Measurements from ENCODE around the gene KDM2B.
A peak's percentile ranks its signal among the peaks of the same experiment; 100 is the strongest.

KDM2B gene

DNA sequence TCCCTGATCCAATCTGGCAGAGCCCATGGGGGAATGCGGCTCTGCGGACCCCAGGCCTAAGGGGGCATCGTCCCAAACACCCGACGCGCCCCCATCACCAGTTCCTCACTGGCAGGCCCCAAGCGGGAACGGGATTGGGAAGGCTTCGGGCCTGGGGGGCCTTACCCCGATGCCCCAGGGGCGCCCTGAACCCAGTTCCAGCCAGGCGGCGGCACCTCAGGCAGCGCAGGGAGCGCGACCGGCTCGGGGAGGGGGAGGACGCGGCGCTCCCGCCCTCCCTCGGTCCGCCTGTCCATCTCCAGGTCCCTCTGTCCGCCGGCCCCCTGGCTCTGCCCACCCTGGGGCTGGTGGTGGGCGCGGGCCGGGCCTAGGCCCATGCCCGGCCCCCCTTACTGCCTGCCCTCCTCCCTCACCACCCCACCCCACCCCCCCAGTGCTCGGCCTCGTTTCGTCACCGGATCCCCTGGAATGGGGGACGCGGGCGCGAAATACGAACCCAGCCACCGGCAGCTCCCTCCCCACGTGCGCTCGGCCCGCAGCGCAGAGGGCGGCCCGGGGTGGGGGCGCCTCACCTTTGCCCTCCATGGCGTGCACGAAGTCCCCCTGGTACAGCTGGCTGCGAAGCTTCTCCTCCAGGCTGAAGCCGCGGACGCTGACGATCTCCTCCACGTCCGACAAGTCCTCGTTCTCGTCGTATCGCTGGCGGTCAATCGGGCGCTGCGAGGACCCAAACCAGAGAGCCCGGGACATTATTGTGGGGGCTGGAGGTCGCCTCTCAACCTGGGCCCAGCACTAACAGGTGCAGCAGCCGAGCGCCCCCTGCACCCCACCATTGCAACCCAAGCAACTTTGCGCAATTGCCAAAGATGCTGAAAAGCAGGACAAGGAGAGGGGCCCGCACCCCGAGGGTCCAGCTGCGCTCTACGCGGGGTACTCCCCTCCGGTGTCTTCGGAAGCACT is 2.3 kb downstream of the KDM2B start:
- peak overlapping the region; percentile 63 to 65 for H3K4me3 ChIP-seq (replicated peaks in 1 of 2; ENCODE audit: low read depth in 2 of 2, low read length in 2 of 2)
- DNase-seq (ENCODE audit: low read depth in 2 of 2) = peak; percentile 22 to 30
- TF ChIP-seq, protein P1, sequence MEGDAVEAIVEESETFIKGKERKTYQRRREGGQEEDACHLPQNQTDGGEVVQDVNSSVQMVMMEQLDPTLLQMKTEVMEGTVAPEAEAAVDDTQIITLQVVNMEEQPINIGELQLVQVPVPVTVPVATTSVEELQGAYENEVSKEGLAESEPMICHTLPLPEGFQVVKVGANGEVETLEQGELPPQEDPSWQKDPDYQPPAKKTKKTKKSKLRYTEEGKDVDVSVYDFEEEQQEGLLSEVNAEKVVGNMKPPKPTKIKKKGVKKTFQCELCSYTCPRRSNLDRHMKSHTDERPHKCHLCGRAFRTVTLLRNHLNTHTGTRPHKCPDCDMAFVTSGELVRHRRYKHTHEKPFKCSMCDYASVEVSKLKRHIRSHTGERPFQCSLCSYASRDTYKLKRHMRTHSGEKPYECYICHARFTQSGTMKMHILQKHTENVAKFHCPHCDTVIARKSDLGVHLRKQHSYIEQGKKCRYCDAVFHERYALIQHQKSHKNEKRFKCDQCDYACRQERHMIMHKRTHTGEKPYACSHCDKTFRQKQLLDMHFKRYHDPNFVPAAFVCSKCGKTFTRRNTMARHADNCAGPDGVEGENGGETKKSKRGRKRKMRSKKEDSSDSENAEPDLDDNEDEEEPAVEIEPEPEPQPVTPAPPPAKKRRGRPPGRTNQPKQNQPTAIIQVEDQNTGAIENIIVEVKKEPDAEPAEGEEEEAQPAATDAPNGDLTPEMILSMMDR (IDR thresholded peaks at IDR 0.05; ENCODE audit: low read depth, low read length) = no peak

DNA sequence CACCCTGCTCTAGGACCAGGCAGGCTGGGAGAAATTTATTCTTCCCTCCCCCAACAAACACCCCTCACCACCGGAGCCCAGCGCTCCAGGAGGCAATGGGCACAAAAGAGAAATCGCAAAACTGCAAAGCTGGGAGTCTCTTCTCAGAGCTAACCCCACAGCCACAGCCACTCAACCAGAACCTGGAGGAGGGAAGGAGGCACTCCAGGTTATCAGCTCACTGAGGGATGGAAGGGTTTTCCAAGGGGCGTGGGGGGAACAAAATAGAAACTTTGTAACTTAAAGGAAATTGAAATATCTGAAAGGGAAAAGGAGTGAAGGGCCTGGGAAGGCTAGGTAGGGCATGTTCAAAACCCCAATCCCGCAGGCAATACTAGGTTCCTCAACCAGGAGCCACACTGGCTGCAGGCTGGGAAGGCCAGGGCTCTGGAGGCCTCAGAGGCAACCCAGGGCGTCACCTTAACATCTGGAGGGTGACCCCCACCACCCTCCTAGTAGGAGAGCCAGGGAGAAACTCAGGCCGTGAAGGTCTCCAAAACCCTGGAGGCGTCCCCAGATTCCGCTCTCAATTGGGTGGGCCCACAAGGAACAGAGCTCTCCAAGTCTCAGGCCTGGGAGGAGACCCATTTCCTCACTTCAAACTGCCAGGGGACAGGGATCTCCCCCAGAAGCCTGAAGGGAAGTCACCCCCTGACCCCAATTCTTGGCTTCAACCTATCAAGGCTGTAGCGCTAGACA is 3.2 kb downstream of the KDM2B start:
- no peak for DNase-seq (ENCODE audit: low read depth in 2 of 2)

DNA sequence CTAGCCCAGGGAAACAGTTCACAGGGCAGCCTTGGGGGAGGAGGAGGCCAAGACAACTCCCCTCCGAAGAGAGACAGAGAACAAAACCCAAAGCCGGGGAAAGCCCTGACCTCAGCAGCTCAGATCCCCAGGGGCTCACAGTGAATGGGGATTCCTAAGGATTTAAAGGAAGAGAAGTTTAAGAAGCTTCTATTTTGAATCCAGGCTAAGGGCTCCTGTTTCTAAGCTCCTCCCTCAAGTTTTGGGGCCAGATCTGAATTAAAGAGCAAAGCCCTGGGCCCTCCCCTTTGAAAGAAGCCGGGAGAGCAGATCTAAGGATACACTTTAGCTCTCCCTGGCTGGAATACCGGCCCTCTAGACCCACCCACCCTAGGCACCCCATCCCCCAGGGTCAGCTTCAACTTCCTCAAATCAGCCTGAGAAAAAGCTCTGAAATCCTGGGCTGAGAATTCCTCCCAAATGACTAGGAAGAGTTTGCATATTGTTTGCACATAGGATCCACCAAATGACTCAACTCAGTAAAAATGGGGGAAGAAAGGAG is 3.9 kb downstream of the KDM2B start:
- no peak overlapping the region for H3K4me3 ChIP-seq (replicated peaks in 1 of 2; ENCODE audit: low read depth in 2 of 2, low read length in 2 of 2)
- TF ChIP-seq, protein P1 (IDR thresholded peaks at IDR 0.05; ENCODE audit: low read depth, low read length) = no peak
- peak; percentile 70 to 89 for DNase-seq (ENCODE audit: low read depth in 2 of 2)

More for the DNA sequence above, 3.2 kb downstream of the KDM2B start:
- H3K4me3 ChIP-seq (replicated peaks in 1 of 2; ENCODE audit: low read depth in 2 of 2, low read length in 2 of 2) = peak overlapping the region; percentile 7 to 28
- TF ChIP-seq, protein P1 (IDR thresholded peaks at IDR 0.05; ENCODE audit: low read depth, low read length) = no peak

DNA sequence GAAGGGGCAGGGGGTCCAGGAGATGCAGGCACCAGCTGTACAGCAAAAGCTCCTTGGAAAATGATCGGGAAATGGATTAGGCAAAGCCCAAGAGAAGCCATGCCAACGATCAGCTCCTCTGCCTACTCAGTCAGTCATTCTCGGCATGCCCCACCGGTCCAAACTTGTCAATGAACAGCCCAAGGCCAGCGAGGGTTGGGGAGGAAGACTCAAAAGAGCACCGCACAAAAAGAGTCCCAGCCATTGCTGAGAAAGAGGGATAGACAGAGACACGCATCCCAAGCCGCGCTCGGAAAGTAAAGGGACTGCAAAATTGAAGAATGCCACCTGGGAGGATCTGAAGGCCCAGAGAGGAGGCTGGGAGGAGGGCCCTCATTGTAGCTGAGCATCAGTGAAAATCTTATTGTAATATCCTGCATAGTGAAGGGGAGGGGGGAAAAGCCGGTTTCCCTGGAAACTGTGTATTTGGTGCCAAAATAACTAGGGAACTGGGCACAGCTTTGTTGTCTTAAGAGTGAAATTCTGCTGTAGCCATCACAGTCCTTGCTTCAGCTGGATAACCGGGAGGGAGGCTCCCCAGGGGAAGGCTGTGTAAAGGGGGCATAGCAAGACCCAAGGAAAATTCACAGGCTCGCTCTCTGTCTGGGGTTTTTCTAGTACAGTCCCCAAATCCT is 4.7 kb downstream of the KDM2B start:
- peak; percentile 18 to 56 for DNase-seq (ENCODE audit: low read depth in 2 of 2)
- TF ChIP-seq, protein P1 (IDR thresholded peaks at IDR 0.05; ENCODE audit: low read depth, low read length) = no peak
- H3K4me3 ChIP-seq (replicated peaks in 1 of 2; ENCODE audit: low read depth in 2 of 2, low read length in 2 of 2) = no peak overlapping the region

DNA sequence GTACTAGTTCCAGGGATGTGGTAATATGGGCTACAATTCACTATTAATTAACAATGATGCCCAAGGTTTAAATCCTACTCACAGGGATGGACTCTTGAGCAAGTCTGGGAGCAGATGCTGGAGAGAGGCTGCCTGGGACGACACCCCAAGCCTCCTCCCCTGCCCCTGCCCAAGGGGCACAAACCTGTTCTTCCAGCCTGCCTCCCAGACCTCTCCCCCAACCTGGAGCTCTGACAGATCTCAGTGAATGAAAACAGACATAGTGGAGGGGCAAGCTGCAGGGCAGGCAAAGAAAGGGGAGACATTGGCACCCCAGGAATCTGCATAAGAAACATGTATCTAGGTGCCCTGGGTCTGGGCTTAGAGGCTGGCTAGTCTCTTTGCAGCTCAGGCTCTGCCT is 5.8 kb downstream of the KDM2B start:
- no peak for DNase-seq (ENCODE audit: low read depth in 2 of 2)
- TF ChIP-seq, protein P1 (IDR thresholded peaks at IDR 0.05; ENCODE audit: low read depth, low read length) = no peak

DNA sequence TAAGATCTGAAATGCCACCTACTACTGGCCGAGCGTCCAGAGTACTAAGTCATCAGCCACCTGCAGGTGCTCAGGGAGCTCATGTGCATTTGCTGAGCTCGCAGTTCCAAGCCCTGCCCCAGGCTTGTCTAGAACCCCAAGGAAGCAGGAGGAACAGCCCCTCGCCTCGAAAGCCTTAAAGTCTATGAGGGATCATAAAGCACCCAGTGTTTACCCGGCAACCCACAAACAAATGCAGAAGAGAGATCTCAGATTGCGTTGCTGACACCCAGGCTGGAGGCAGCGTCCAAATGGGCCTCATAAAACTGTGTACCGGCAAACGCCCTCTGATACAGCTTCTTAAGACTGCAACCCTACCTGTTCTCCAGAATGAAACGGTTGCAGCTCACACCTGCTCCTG is 6.8 kb downstream of the KDM2B start:
- H3K4me3 ChIP-seq (replicated peaks in 1 of 2; ENCODE audit: low read depth in 2 of 2, low read length in 2 of 2) = no peak overlapping the region
- no peak for DNase-seq (ENCODE audit: low read depth in 2 of 2)
- TF ChIP-seq, protein P1 (IDR thresholded peaks at IDR 0.05; ENCODE audit: low read depth, low read length) = no peak

More for the DNA sequence above, 5.8 kb downstream of the KDM2B start:
- H3K4me3 ChIP-seq (replicated peaks in 1 of 2; ENCODE audit: low read depth in 2 of 2, low read length in 2 of 2) = no peak overlapping the region

Measured in cardiac fibroblast (primary cell).